HEK293T (cell line): ENCODE results near the gene PPM1N.

Experiments used
- CTCF ChIA-PET: fragments of 350-600 bp; formaldehyde crosslinking; extraction: SDS; loops from one replicate; lab custom pipeline; 2021; ENCODE audit warnings: antibody characterized with exemption, inconsistent platforms; lab: Yijun Ruan, JAX
- POLR2A ChIA-PET: fragments of 350-600 bp; formaldehyde crosslinking; extraction: SDS; loops from one replicate; lab custom pipeline; 2020; ENCODE audit warnings: antibody characterized with exemption, inconsistent platforms; lab: Yijun Ruan, JAX
- DNase-seq: peaks from one replicate; pipeline ENCODE4 v3.0.0; 2012; ENCODE audit warnings: mixed read lengths; ENCODE audit errors: extremely low spot score
- ARNT ChIP-seq: fragments of 450-650 bp; IDR thresholded peaks from 2 replicates; pipeline ENCODE4 v1.6.1; 2017; ENCODE audit warnings: mild to moderate bottlenecking
- BHLHE40 ChIP-seq: fragments of 450-650 bp; IDR thresholded peaks from 2 replicates; pipeline ENCODE4 v1.6.1; 2016; ENCODE audit warnings: mild to moderate bottlenecking, moderate library complexity, borderline replicate concordance
- CTBP1 ChIP-seq: fragments of 450-650 bp; IDR thresholded peaks from 2 replicates; pipeline ENCODE4 v1.6.1; 2016; ENCODE audit warnings: borderline replicate concordance
- ELF4 ChIP-seq: fragments of 450-650 bp; IDR thresholded peaks from 2 replicates; pipeline ENCODE4 v1.6.1; 2017; ENCODE audit warnings: antibody characterized with exemption
- FOXA1 ChIP-seq: fragments of 450-650 bp; IDR thresholded peaks from 2 replicates; pipeline ENCODE4 v1.6.1; 2016; ENCODE audit warnings: mild to moderate bottlenecking
- FOXK2 ChIP-seq: fragments of 450-650 bp; IDR thresholded peaks from 2 replicates; pipeline ENCODE4 v1.6.1; 2016; ENCODE audit warnings: mild to moderate bottlenecking
- FOXM1 ChIP-seq: fragments of 450-650 bp; IDR thresholded peaks from 2 replicates; pipeline ENCODE4 v1.6.1; 2017; ENCODE audit warnings: mild to moderate bottlenecking, borderline replicate concordance
- HDGF ChIP-seq: fragments of 450-650 bp; IDR thresholded peaks from 2 replicates; pipeline ENCODE4 v1.6.1; 2017; ENCODE audit warnings: antibody characterized with exemption, borderline replicate concordance
- L3MBTL2 ChIP-seq: fragments of 450-650 bp; conservative IDR thresholded peaks from 2 replicates; pipeline ENCODE4 v1.6.1; 2016; ENCODE audit warnings: mild to moderate bottlenecking
- LEF1 ChIP-seq: fragments of 450-650 bp; IDR thresholded peaks from 2 replicates; pipeline ENCODE4 v1.6.1; 2017; ENCODE audit warnings: mild to moderate bottlenecking, borderline replicate concordance
- NFRKB ChIP-seq: fragments of 450-650 bp; IDR thresholded peaks from 2 replicates; pipeline ENCODE4 v1.6.1; 2016; ENCODE audit warnings: mild to moderate bottlenecking, moderate library complexity
- PKNOX1 ChIP-seq: fragments of 450-650 bp; IDR thresholded peaks from 2 replicates; pipeline ENCODE4 v1.6.1; 2016
- SP1 ChIP-seq: fragments of 450-650 bp; IDR thresholded peaks from 2 replicates; pipeline ENCODE4 v1.6.1; 2017
- SUZ12 ChIP-seq: fragments of 450-650 bp; IDR thresholded peaks from 2 replicates; pipeline ENCODE4 v1.6.1; 2016; ENCODE audit warnings: mild to moderate bottlenecking
- TARDBP ChIP-seq: fragments of 450-650 bp; IDR thresholded peaks from 2 replicates; pipeline ENCODE4 v1.6.1; 2016
- ZNF384 ChIP-seq: fragments of 450-650 bp; IDR thresholded peaks from 2 replicates; pipeline ENCODE4 v1.6.1; 2016

PPM1N gene

GRCh38 chr19:45514376-45515051, 16.3 kb downstream of the PPM1N start:
- TF ChIP-seq ZNF384: no peak
- POLR2A ChIA-PET: no interaction called here
- CTCF ChIA-PET: interaction anchor here (1.8 kb wide), 1 partner anchor 127 kb away, joined by 6 read pairs; no protein-coding TSS in a partner anchor
- no peak for DNase-seq

GRCh38 chr19:45515081-45515624, 16.9 kb downstream of the PPM1N start:
- CTCF ChIA-PET: interaction anchor here (1.8 kb wide), 1 partner anchor 127 kb away, joined by 6 read pairs; no protein-coding TSS in a partner anchor
- no peak for DNase-seq
- POLR2A ChIA-PET: no interaction called here
- no peak for TF ChIP-seq TARDBP
- no peak for TF ChIP-seq HDGF
- no peak for TF ChIP-seq BHLHE40
- TF ChIP-seq NFRKB: no peak
- TF ChIP-seq SUZ12: no peak
- TF ChIP-seq SP1: no peak
- TF ChIP-seq ELF4: no peak
- no peak for TF ChIP-seq ZNF384

GRCh38 chr19:45515807-45516401, 17.7 kb downstream of the PPM1N start:
- DNase-seq: no peak
- CTCF ChIA-PET: interaction anchor here (1.1 to 1.8 kb wide), 2 partner anchors 42 to 126 kb away, joined by 4 to 6 read pairs; no protein-coding TSS in a partner anchor
- POLR2A ChIA-PET: no interaction called here
- no peak for TF ChIP-seq CTBP1
- TF ChIP-seq SUZ12: no peak
- no peak for TF ChIP-seq FOXA1
- TF ChIP-seq NFRKB: no peak
- TF ChIP-seq FOXM1: no peak
- no peak for TF ChIP-seq ZNF384
- TF ChIP-seq L3MBTL2: no peak
- no peak for TF ChIP-seq FOXK2
- no peak for TF ChIP-seq ELF4
- TF ChIP-seq HDGF: no peak
- TF ChIP-seq LEF1: no peak
- no peak for TF ChIP-seq TARDBP
- no peak for TF ChIP-seq SP1
- TF ChIP-seq ARNT: no peak
- TF ChIP-seq PKNOX1: no peak
- no peak for TF ChIP-seq BHLHE40

GRCh38 chr19:45517238-45517637, 19.0 kb downstream of the PPM1N start:
- TF ChIP-seq FOXM1: no peak
- no peak for TF ChIP-seq FOXK2
- TF ChIP-seq ELF4: no peak
- TF ChIP-seq L3MBTL2: no peak
- no peak for TF ChIP-seq PKNOX1
- TF ChIP-seq SUZ12: no peak
- TF ChIP-seq CTBP1: no peak
- TF ChIP-seq NFRKB: no peak
- no peak for TF ChIP-seq HDGF
- no peak for TF ChIP-seq SP1
- TF ChIP-seq FOXA1: no peak
- TF ChIP-seq TARDBP: no peak
- no peak for TF ChIP-seq BHLHE40
- no peak for TF ChIP-seq LEF1
- TF ChIP-seq ZNF384: no peak
- TF ChIP-seq ARNT: no peak
- ChIA-PET POLR2A (no interaction called here), CTCF (interaction anchor here (1.1 kb wide), 1 partner anchor 41 kb away, joined by 4 read pairs; no protein-coding TSS in a partner anchor)
- DNase-seq: no peak

- DNase-seq: no peak
- TF ChIP-seq L3MBTL2: no peak
- TF ChIP-seq NFRKB: no peak
- TF ChIP-seq ARNT: no peak
- TF ChIP-seq SUZ12: no peak
- no peak for TF ChIP-seq CTBP1
- ChIA-PET POLR2A (no interaction called here), CTCF (no interaction called here)
These were observed 19.6 kb downstream of the PPM1N start for GRCh38 chr19:45517641-45518468.

GRCh38 chr19:45518469-45518826, 20.2 kb downstream of the PPM1N start:
- POLR2A ChIA-PET: no interaction called here
- CTCF ChIA-PET: interaction anchor here (0.6 kb wide), 1 partner anchor 40 kb away, joined by 3 read pairs; no protein-coding TSS in a partner anchor
- no peak for TF ChIP-seq FOXA1
- TF ChIP-seq LEF1: no peak
- TF ChIP-seq ZNF384: no peak
- no peak for TF ChIP-seq HDGF
- TF ChIP-seq FOXK2: no peak
- no peak for TF ChIP-seq ARNT
- no peak for TF ChIP-seq TARDBP
- no peak for TF ChIP-seq NFRKB
- no peak for TF ChIP-seq SUZ12
- TF ChIP-seq BHLHE40: no peak
- no peak for TF ChIP-seq CTBP1
- no peak for TF ChIP-seq SP1
- no peak for TF ChIP-seq L3MBTL2
- DNase-seq: no peak
